Measurements from ENCODE around the gene KCNAB1. TPM values are rescaled to one million over a fixed set of nuclear protein-coding genes. Genes with fewer than 3 reads are reported as not detected.

Gene KCNAB1
- total and polyA plus RNA-seq, 2 of the 8 experiments (the other 6 are each of a cell fraction or from before 2014, with no cell fraction given), result 0.51 to 2.3 TPM

- Histone ChIP-seq H3K4me1 (replicated peaks in 1 of 4; ENCODE audit: control insufficient read depth in 3 of 4, insufficient read depth in 4 of 4, low read length in 3 of 4) (peaks cover 0 to 6% (median 0%) of the 10 kb centered on the region in 4 experiments; a peak in 3 of 7 replicates), H4K5ac (ENCODE audit: insufficient read length, low read depth, low read length) (no peak overlapping the region), H2BK5ac (ENCODE audit: low read depth, low read length) (no peak overlapping the region), H3K27ac (ENCODE audit: low read depth, low read length) (no peak overlapping the region), H3K4me3 (ENCODE audit: extremely low read depth in 1 of 4, insufficient read depth in 2 of 4, low read depth in 3 of 4, low read length in 4 of 4) (no peak overlapping the region), H2BK12ac (ENCODE audit: low read depth, low read length) (no peak overlapping the region), H2BK20ac (ENCODE audit: low read length) (no peak overlapping the region), H3K18ac (ENCODE audit: extremely low read depth, low read length) (no peak overlapping the region), H4K91ac (replicated peaks; ENCODE audit: insufficient read length, low read length) (no peak overlapping the region), H3K79me2 (ENCODE audit: control insufficient read depth in 1 of 2, insufficient read depth in 2 of 2, low read length in 2 of 2) (no peaks in the 10 kb centered on the region), H3K36me3 (ENCODE audit: control insufficient read depth in 2 of 4, insufficient read depth in 4 of 4, low read length in 3 of 4) (no peaks in the 10 kb centered on the region), H2AFZ (ENCODE audit: low read length) (no peak overlapping the region), H3K14ac (ENCODE audit: insufficient read length) (no peak overlapping the region), H3K4me2 (ENCODE audit: insufficient read depth in 1 of 2, low read depth in 2 of 2, low read length in 2 of 2) (no peak overlapping the region), H3K9me3 (ENCODE audit: insufficient read depth in 2 of 2, low read depth in 1 of 2, low read length in 1 of 2) (no peaks in the 10 kb centered on the region), H3K9ac (replicated peaks in 1 of 4; ENCODE audit: extremely low read depth in 1 of 4, low read depth in 3 of 4, low read length in 3 of 4) (no peak overlapping the region), H3K23ac (ENCODE audit: insufficient read length) (no peak overlapping the region), H3K23me2 (ENCODE audit: low read depth, low read length) (no peaks in the 10 kb centered on the region), H3K56ac (replicated peaks; ENCODE audit: insufficient read length, low read depth, low read length) (no peak overlapping the region), H4K8ac (ENCODE audit: extremely low read depth, insufficient read depth, low read length) (no peak overlapping the region), H3K27me3 (replicated peaks in 1 of 4; ENCODE audit: control insufficient read depth in 3 of 4, extremely low read depth in 1 of 4, insufficient read depth in 3 of 4, low read length in 3 of 4) (no peaks in the 10 kb centered on the region), H2AK5ac (ENCODE audit: low read depth, low read length) (no peak overlapping the region), H2BK15ac (ENCODE audit: low read length) (no peak overlapping the region), H3K4ac (replicated peaks; ENCODE audit: insufficient read length, low read depth, low read length) (no peak overlapping the region), H3K79me1 (ENCODE audit: low read depth, low read length) (no peaks in the 10 kb centered on the region), H2BK120ac (replicated peaks; ENCODE audit: low read depth, low read length) (no peak overlapping the region), H4K20me1 (replicated peaks in 1 of 2; ENCODE audit: control insufficient read depth in 1 of 2, insufficient read depth in 2 of 2, low read length in 2 of 2) (no peaks in the 10 kb centered on the region)
- FAIRE-seq, result no peak
- no peak for TF ChIP-seq CHD2 (IDR thresholded peaks at IDR 0.05; ENCODE audit: low read length)
- TF ChIP-seq SIN3A (conservative IDR thresholded peaks at IDR 0.05 in 1 of 2, IDR thresholded peaks at IDR 0.05 in 1 of 2; ENCODE audit: low read depth in 1 of 2, low read length in 2 of 2), result no peak
- no peak for TF ChIP-seq TEAD4 (IDR thresholded peaks at IDR 0.05; ENCODE audit: low read depth, low read length)
- no peak for TF ChIP-seq BACH1 (IDR thresholded peaks at IDR 0.05; ENCODE audit: low read length)
- TF ChIP-seq CEBPB (IDR thresholded peaks at IDR 0.05; ENCODE audit: low read depth, low read length), result no peak
- TF ChIP-seq SP1 (IDR thresholded peaks at IDR 0.05; ENCODE audit: low read depth, low read length), result no peak
- TF ChIP-seq MAFK (IDR thresholded peaks at IDR 0.05; ENCODE audit: low read depth, low read length), result no peak
- no peak for TF ChIP-seq CREB1 (IDR thresholded peaks at IDR 0.05)
- no peak for TF ChIP-seq TCF12 (IDR thresholded peaks at IDR 0.05; ENCODE audit: low read depth, low read length)
- 89% methylated on average over 4 of the region's 4 CpGs; no CpG with 5 or more reads in 1 of the 2 experiments for WGBS, 2 experiments (ENCODE audit: extremely low coverage in 1 of 2, insufficient coverage in 1 of 2, insufficient read length in 1 of 2, insufficient replicate concordance in 2 of 2, low coverage in 1 of 2, low lambda C conversion rate in 2 of 2, missing lambda C conversion rate in 1 of 2)
- ChIA-PET CTCF (ENCODE audit: partially characterized antibody) (interaction anchor here (0.6 to 3.5 kb wide), 8 partner anchors 8 to 554 kb away, joined by 3 to 30 read pairs (median 4); no protein-coding TSS in a partner anchor), POLR2A (ENCODE audit: partially characterized antibody) (no interaction called here)
- no peak for DNase-seq (ENCODE audit: low read depth in 1 of 2, low spot score in 2 of 2)
Measured at GRCh38 chr3:156360083-156360482, 239.7 kb downstream of the KCNAB1 start.

All from H1 (cell line).